ENCODE results near the gene MRPL58.

- TF ChIP-seq CTCF (IDR thresholded peaks at IDR 0.05) (no peak), EZH2phosphoT487 (IDR thresholded peaks at IDR 0.05) (no peak)
Measured at GRCh38 chr17:75005291-75005690, 7.2 kb upstream of the MRPL58 start.
